ENCODE data around the gene FTSJ3. TPM values are rescaled to one million over a fixed set of nuclear protein-coding genes. Genes with fewer than 3 reads are reported as not detected.

Gene FTSJ3
- total RNA-seq, 2 experiments from 2014 or later = 47.6 to 51.1 TPM

DNA sequence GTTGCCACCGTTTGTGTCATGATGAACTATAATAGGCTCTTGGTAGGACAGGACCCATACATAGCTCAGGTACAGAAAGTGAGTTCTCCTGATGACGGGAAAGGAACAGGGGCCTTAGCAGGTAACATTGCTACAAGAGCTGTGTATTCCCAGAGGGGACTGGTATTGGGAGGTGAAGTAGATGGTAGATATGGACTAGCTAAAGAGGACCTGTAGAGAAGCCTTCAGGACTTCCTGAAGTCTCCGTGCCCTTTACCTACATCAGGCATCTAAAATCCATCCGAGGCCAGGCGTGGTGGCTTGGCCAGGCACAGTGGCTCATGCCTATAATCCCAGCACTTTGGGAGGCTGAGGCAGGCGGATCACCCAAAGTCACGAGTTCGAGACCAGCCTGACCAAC lies 27.7 kb upstream of the FTSJ3 start:
- Histone ChIP-seq H3K36me3 (ENCODE audit: insufficient read depth, low read length) (no peaks in the 10 kb centered on the region), H3K9me3 (ENCODE audit: control insufficient read depth in 1 of 2, insufficient read depth in 1 of 2, low read length in 2 of 2) (no peaks in the 10 kb centered on the region), H3K27me3 (ENCODE audit: control insufficient read depth in 1 of 2, insufficient read depth in 2 of 2, low read length in 2 of 2) (peaks cover 0 to 2% of the 10 kb centered on the region in 2 experiments), H3K4me1 (ENCODE audit: insufficient read depth, low read length) (no peaks in the 10 kb centered on the region), H3K27ac (ENCODE audit: low read depth in 1 of 2, low read length in 2 of 2) (no peak overlapping the region), H3K4me3 (ENCODE audit: low read length) (no peak overlapping the region)
- Mint-ChIP-seq H3K27ac (no peak overlapping the region), H3K36me3 (ENCODE audit: low read depth) (no peaks in the 10 kb centered on the region), H3K27me3 (no peaks in the 10 kb centered on the region), H3K4me3 (no peak overlapping the region), H3K9me3 (no peaks in the 10 kb centered on the region), H3K4me1 (ENCODE audit: low read depth) (no peaks in the 10 kb centered on the region)
- DNase-seq (no peak), ATAC-seq (ENCODE audit: poor library complexity) (no peak)
- ChIA-PET CTCF (no interaction called here), POLR2A (no interaction called here)
- intact Hi-C loops (cut with DNase I, micrococcal nuclease) = no loop called here
- TF ChIP-seq, protein P1, sequence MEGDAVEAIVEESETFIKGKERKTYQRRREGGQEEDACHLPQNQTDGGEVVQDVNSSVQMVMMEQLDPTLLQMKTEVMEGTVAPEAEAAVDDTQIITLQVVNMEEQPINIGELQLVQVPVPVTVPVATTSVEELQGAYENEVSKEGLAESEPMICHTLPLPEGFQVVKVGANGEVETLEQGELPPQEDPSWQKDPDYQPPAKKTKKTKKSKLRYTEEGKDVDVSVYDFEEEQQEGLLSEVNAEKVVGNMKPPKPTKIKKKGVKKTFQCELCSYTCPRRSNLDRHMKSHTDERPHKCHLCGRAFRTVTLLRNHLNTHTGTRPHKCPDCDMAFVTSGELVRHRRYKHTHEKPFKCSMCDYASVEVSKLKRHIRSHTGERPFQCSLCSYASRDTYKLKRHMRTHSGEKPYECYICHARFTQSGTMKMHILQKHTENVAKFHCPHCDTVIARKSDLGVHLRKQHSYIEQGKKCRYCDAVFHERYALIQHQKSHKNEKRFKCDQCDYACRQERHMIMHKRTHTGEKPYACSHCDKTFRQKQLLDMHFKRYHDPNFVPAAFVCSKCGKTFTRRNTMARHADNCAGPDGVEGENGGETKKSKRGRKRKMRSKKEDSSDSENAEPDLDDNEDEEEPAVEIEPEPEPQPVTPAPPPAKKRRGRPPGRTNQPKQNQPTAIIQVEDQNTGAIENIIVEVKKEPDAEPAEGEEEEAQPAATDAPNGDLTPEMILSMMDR (IDR thresholded peaks at IDR 0.05) = no peak

DNA sequence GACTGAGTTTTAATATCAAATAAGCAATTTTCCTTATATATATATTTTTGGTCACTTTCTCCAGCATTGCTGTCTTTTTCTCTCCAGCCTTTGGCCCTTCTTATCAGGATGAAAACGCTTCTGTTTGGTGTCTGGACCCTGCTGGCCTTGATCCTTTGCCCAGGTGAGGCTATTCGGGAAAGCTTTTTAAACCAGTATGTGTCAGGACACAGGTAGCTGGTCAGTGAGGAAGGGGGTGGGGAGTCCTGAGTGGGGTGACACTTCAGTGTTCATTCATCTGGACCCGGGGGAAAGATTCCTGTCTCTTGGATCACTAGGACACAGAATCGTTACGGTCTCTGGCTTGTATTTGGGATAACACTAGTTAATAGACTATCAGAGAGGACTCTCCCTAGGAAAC lies 27.2 kb upstream of the FTSJ3 start:
- H3K4me1 ChIP-seq (ENCODE audit: insufficient read depth, low read length) = no peaks in the 10 kb centered on the region
- POLR2A ChIA-PET = no interaction called here
- DNase-seq (no peak), ATAC-seq (ENCODE audit: poor library complexity) (no peak)
- H3K27ac ChIP-seq (ENCODE audit: low read depth in 1 of 2, low read length in 2 of 2) = no peak overlapping the region
- TF ChIP-seq, protein P1 (IDR thresholded peaks at IDR 0.05) = no peak
- Mint-ChIP-seq H3K27me3 (no peaks in the 10 kb centered on the region), H3K36me3 (ENCODE audit: low read depth) (no peaks in the 10 kb centered on the region), H3K4me3 (no peak overlapping the region), H3K4me1 (ENCODE audit: low read depth) (no peaks in the 10 kb centered on the region), H3K9me3 (no peaks in the 10 kb centered on the region), H3K27ac (no peak overlapping the region)
- CTCF ChIA-PET = interaction anchor here (0.6 kb wide), 1 partner anchor 11 kb away, joined by 3 read pairs; no protein-coding TSS in a partner anchor
- peaks cover 0 to 2% of the 10 kb centered on the region in 2 experiments for H3K27me3 ChIP-seq (ENCODE audit: control insufficient read depth in 1 of 2, insufficient read depth in 2 of 2, low read length in 2 of 2)
- H3K36me3 ChIP-seq (ENCODE audit: insufficient read depth, low read length) = no peaks in the 10 kb centered on the region
- intact Hi-C loops (cut with DNase I, micrococcal nuclease) = no loop called here
- no peak overlapping the region for H3K4me3 ChIP-seq (ENCODE audit: low read length)
- H3K9me3 ChIP-seq (ENCODE audit: control insufficient read depth in 1 of 2, insufficient read depth in 1 of 2, low read length in 2 of 2) = peaks cover 0 to under 1% of the 10 kb centered on the region in 2 experiments

DNA sequence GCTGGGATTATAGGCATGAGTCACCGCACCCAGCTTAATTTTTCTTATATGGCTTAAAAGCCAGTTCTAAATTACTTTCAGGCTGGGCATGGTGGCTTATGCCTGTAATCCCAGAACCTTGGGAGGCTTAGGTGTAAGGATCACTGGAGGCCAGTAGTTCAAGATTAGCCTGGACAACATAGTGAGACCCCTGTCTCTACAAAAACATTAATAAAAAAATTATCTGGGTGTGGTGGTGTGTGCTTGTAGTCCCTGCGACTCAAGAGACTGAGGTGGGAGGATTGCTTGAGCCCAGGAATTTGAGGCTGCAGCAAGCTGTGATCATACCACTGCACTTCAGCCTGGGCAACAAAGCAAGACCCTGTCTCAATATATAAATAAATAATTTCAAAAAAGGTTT lies 25.8 kb upstream of the FTSJ3 start:
- POLR2A ChIA-PET = no interaction called here
- DNase-seq (no peak), ATAC-seq (ENCODE audit: poor library complexity) (no peak)
- no peaks in the 10 kb centered on the region for H3K27me3 Mint-ChIP-seq
- Histone ChIP-seq H3K27me3 (ENCODE audit: control insufficient read depth in 1 of 2, insufficient read depth in 2 of 2, low read length in 2 of 2) (peaks cover 0 to 2% of the 10 kb centered on the region in 2 experiments), H3K4me3 (ENCODE audit: low read length) (no peak overlapping the region), H3K36me3 (ENCODE audit: insufficient read depth, low read length) (no peaks in the 10 kb centered on the region), H3K27ac (ENCODE audit: low read depth in 1 of 2, low read length in 2 of 2) (no peak overlapping the region), H3K9me3 (ENCODE audit: control insufficient read depth in 1 of 2, insufficient read depth in 1 of 2, low read length in 2 of 2) (peaks cover 0 to 12% of the 10 kb centered on the region in 2 experiments), H3K4me1 (ENCODE audit: insufficient read depth, low read length) (peaks cover 11% of the 10 kb centered on the region)
- intact Hi-C loops (cut with DNase I, micrococcal nuclease) = no loop called here
- TF ChIP-seq, protein P1 (IDR thresholded peaks at IDR 0.05) = no peak
- H3K4me1 Mint-ChIP-seq (ENCODE audit: low read depth) = peaks cover 7% of the 10 kb centered on the region
- H3K27ac Mint-ChIP-seq = no peak overlapping the region
- CTCF ChIA-PET = no interaction called here
- H3K4me3 Mint-ChIP-seq = no peak overlapping the region
- no peaks in the 10 kb centered on the region for H3K36me3 Mint-ChIP-seq (ENCODE audit: low read depth)
- H3K9me3 Mint-ChIP-seq = no peaks in the 10 kb centered on the region

Data from CD4-positive, alpha-beta T cell (primary cell).